Neural progenitor cell (in vitro differentiated cells): ENCODE data around the gene R3HCC1L.
A peak's percentile ranks its signal among the peaks of the same experiment; 100 is the strongest.

Experiments
- EZH2phosphoT487 ChIP-seq: fragments of 200-600 bp; sonication (generic); IDR thresholded peaks from 2 replicates; pipeline ENCODE4 v1.6.1; 2017; ENCODE audit warnings: antibody characterized with exemption
- TF ChIP-seq, protein P1 (sequence below): fragments of 200-600 bp; sonication (generic); IDR thresholded peaks from 2 replicates; pipeline ENCODE4 v1.5.1; 2017; ENCODE audit warnings: antibody characterized with exemption, mild to moderate bottlenecking

GRCh38 chr10:98262571-98262970, 128.1 kb downstream of the R3HCC1L start:
- TF ChIP-seq, protein P1, sequence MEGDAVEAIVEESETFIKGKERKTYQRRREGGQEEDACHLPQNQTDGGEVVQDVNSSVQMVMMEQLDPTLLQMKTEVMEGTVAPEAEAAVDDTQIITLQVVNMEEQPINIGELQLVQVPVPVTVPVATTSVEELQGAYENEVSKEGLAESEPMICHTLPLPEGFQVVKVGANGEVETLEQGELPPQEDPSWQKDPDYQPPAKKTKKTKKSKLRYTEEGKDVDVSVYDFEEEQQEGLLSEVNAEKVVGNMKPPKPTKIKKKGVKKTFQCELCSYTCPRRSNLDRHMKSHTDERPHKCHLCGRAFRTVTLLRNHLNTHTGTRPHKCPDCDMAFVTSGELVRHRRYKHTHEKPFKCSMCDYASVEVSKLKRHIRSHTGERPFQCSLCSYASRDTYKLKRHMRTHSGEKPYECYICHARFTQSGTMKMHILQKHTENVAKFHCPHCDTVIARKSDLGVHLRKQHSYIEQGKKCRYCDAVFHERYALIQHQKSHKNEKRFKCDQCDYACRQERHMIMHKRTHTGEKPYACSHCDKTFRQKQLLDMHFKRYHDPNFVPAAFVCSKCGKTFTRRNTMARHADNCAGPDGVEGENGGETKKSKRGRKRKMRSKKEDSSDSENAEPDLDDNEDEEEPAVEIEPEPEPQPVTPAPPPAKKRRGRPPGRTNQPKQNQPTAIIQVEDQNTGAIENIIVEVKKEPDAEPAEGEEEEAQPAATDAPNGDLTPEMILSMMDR = peak; percentile 35
- TF ChIP-seq EZH2phosphoT487 = no peak
